ENCODE data around the gene GSE1.

- TF ChIP-seq, protein P1, sequence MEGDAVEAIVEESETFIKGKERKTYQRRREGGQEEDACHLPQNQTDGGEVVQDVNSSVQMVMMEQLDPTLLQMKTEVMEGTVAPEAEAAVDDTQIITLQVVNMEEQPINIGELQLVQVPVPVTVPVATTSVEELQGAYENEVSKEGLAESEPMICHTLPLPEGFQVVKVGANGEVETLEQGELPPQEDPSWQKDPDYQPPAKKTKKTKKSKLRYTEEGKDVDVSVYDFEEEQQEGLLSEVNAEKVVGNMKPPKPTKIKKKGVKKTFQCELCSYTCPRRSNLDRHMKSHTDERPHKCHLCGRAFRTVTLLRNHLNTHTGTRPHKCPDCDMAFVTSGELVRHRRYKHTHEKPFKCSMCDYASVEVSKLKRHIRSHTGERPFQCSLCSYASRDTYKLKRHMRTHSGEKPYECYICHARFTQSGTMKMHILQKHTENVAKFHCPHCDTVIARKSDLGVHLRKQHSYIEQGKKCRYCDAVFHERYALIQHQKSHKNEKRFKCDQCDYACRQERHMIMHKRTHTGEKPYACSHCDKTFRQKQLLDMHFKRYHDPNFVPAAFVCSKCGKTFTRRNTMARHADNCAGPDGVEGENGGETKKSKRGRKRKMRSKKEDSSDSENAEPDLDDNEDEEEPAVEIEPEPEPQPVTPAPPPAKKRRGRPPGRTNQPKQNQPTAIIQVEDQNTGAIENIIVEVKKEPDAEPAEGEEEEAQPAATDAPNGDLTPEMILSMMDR (IDR thresholded peaks at IDR 0.05), result no peak
- no peak for TF ChIP-seq ZFX (IDR thresholded peaks at IDR 0.05; ENCODE audit: borderline replicate concordance)
These were observed 14.6 kb downstream of the GSE1 start for GRCh38 chr16:85627526-85628264.
